ENCODE data around the gene BRSK2.

BRSK2 gene

DNA sequence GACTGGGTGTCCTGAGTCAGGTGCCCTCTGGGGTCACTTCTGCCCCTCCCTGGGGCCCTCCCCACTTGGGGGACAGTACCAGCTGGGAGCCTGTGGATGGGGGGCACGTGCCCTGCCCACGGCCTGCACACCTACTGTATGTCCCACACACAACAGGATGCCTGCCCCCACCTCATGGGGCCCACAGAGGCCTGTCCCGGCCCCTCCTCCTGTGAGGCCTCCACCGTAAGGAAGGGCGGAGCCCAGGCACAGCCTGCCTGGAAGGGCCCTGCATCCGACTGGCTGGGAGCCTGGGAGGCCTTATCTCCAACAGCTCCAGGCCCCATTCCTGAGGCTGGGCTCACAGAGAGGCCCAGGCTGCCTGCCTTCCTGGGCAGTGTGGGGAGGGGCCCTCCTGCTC lies 47.8 kb downstream of the BRSK2 start:
- no peak for DNase-seq (ENCODE audit: low spot score)

DNA sequence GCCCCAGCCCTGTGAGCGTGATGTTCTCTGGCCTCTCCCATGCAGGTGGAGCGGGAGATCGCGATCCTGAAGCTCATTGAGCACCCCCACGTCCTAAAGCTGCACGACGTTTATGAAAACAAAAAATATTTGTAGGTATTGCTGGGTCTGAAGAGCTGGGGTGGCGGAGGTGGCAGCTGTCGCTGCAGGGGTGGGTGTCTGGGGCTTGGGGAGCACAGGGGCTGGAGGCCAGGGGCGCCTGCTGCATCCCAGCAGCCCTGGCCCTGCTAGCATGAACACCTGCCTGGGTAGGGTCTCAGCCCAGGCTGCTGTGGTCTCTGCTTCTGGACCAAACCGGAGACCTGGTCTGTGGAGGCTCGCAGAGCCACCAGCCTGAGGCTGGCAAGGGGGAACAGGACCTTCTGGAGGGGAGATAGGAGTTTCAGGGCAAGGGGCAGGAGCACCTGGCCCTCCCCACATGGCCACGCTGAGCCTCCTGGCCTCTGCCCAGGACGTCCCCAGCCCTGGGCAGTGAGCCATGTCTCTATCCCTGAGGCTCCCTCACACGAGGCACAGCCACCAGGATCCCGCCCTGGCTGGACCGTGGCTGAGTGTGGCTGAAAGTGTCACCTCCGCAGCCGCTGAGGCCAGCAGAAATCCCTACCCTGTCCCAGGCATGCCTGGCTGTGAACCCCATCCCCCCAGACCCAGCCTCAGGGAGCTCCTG lies 48.7 kb downstream of the BRSK2 start:
- DNase-seq (ENCODE audit: low spot score): no peak

GRCh38 chr11:1438967-1439330 lies 49.2 kb downstream of the BRSK2 start:
- no peak for DNase-seq (ENCODE audit: low spot score)

DNA sequence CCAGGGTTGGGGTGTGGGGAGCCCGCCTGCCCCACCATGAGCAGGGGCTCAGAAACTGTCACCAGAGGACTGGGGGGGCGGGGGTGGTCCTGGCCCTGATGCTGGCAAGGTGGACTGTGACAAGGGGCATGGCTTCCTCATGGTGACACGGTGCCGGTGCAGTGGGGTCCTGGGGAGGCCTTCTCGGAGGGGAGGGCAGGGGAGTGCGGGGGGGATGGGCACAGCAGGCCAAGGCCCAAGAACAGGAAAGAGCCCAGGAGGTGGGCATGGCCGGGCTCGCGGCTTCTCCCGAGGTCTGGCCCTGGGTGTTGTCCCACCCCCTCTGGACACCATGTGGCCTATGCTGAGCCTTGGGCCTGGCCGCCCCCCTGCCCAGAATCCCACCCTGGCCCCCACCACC lies 49.6 kb downstream of the BRSK2 start:
- no peak for DNase-seq (ENCODE audit: low spot score)

GRCh38 chr11:1440066-1440465 lies 50.3 kb downstream of the BRSK2 start:
- no peak for DNase-seq (ENCODE audit: low spot score)

GRCh38 chr11:1440496-1440895 lies 50.8 kb downstream of the BRSK2 start:
- DNase-seq (ENCODE audit: low spot score): no peak

- no peak for DNase-seq (ENCODE audit: low spot score)
Observed at GRCh38 chr11:1442163-1442562, 52.4 kb downstream of the BRSK2 start.

DNA sequence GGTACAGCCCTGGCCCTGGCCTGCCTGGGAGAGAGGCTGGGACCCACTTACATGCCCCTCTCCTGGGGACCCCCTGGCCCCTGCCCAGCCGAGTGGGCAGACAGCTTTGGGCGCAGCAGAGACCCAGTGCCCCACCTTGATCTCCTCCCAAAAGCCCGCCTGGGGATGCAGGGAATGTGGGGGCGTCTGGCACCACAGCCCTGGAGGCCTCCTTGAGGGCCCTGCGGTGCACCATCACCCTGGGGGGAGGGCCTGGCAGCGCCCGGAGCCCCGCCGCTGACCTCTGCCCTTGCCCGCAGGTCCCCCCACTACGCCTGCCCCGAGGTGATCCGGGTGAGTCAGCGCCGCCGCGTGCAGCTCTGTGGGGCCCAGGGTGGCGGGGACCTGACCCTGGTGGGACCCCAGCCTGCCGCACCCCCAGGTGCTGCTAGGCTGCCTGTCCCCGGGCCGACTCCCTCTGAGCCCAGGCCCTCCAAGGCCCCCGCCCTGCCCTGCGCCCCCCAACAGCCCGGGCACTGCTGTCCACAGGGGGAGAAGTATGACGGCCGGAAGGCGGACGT lies 53.2 kb downstream of the BRSK2 start:
- DNase-seq (ENCODE audit: low spot score): no peak

DNA sequence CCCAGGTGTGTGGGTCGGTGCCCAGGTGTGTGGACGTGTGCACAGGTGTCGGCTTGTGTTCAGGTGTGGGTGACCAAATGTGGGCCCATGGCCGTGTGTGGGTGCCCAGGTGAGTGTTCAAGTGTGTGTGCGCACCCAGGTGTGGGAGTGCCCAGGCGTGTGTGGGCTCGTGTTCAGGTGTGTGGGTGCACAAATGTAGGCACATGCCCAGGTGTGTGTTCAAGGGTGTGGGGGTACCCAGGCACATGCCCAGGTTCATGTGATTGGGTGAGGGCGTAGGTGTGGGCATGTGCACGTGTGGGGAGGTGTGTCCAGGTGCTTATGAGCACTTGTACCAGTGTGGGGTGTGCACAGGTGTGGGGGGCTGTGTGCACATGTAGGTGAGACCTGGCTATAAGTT lies 54.0 kb downstream of the BRSK2 start:
- DNase-seq (ENCODE audit: low spot score): no peak

DNA sequence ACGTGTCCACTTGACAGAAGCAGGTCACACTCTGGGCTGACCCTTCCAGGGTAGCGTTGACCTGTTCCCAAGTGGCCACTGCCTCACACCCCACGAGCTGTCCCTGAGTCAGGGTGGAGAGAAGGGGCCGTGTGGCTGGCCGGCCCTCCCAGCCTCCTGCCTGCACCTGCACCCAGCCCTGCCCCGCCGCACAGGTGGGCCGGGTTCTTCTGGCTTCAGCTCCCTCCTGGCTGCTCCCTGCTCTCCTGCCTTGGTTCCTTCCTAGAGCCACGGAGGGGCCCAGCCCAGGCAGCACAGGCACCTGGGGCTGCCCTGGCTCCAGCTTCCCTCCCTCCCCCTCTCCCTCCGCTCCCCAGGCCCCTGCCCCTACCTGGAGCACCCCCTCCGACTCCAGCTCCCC lies 54.6 kb downstream of the BRSK2 start:
- no peak for DNase-seq (ENCODE audit: low spot score)

DNA sequence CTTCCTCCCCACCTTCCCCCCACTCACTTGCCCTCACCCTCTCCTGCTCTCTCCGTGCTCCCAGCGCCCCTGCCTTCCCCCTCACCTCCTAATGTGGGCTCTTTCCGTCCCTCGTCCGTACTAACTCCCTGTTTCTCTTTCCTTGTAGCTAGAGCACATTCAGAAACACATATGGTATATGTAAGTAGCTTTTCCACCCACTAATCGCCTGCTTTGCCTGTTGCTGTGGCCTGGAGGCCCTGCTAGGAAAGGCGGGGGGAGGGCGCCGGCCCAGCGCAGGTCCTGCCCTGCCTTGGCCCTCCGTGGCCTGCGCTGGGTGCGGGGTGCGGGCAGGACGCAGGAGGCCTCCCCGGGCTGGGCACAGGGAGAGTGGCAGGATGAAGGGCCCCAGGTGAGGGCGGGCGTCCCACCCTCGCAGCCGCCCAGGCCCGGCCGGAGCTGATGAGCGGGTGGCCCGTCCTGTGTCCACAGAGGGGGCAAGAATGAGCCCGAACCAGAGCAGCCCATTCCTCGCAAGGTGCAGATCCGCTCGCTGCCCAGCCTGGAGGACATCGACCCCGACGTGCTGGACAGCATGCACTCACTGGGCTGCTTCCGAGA lies 55.2 kb downstream of the BRSK2 start:
- DNase-seq (ENCODE audit: low spot score): no peak

DNA sequence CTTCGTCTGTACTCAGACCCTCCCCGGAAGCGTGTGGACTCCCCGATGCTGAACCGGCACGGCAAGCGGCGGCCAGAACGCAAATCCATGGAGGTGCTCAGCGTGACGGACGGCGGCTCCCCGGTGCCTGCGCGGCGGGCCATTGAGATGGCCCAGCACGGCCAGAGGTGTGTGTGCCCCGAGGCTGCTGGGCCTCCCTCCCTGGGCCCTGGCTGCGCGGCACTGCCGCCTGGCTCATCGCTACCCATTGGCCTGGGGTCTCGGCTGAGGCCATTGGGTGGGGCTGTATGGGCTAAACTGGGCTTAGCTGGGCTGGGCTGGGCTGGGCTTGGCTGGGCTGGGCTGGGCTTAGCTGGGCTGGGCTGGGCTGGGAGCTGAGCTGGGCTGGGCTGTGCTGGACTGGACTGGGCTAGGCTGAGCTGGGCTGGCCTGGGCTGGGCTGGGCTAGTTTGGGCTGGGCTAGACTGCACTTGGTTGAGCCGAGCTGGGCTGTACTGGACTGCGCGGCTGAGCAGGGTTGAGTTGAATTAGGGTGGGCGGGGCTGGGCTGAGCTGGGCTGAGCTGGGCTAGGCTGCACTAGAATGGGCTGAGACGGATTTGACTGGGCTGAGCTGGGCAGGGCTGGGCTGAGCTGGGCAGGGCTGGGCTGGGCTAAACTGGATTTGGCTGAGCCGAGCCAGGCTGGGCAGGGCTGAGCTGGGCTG lies 56.2 kb downstream of the BRSK2 start:
- DNase-seq (ENCODE audit: low spot score): no peak

DNA sequence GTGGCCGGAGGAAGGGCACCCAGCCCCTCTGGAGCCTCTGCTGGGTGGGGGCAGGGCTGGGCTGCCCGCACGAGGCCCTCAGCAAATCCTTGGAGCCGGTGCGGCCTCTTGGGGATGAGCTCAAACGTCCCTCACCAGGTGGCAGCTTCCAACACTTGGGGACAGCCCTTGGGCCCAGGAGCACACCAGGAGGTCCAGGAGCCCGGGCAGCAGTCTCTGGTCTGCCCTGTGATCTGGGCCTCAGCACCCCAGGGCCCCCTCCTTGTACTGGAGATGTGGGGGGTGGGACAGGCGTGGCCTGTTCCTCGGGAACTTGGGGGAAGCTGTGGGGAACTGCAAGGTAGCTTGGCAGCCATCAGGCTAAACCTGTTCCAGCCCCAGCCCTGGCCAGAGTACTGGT lies 56.9 kb downstream of the BRSK2 start:
- DNase-seq (ENCODE audit: low spot score): no peak

GRCh38 chr11:1447845-1448825 lies 58.4 kb downstream of the BRSK2 start:
- DNase-seq (ENCODE audit: low spot score): peak; percentile 69

DNA sequence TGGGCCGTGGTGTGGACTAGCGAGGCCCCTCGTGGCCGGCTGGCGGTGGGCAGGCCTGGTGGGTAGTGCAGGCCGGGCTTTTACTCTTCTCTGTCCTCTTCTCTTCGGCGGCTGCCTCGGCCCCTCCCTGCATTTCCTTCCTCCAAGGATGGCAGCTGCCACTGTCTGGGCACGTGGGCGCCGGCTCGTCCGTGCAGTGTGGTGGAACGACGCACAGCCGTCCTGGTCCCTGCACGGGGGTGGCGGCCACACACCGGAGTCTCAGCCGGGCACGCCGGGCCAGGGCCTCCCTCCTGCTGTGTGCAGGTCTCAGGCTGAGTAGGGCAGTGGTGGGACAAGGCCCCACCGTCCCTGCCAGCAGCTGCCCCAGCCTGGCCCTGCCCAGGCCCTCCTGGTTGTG lies 59.1 kb downstream of the BRSK2 start:
- no peak for DNase-seq (ENCODE audit: low spot score)

GRCh38 chr11:1449490-1450243 lies 59.9 kb downstream of the BRSK2 start:
- DNase-seq (ENCODE audit: low spot score): no peak

- no peak for DNase-seq (ENCODE audit: low spot score)
Observed at GRCh38 chr11:1450344-1450875, 60.7 kb downstream of the BRSK2 start.

- no peak for DNase-seq (ENCODE audit: low spot score)
Observed at GRCh38 chr11:1450949-1451710, 61.4 kb downstream of the BRSK2 start.

DNA sequence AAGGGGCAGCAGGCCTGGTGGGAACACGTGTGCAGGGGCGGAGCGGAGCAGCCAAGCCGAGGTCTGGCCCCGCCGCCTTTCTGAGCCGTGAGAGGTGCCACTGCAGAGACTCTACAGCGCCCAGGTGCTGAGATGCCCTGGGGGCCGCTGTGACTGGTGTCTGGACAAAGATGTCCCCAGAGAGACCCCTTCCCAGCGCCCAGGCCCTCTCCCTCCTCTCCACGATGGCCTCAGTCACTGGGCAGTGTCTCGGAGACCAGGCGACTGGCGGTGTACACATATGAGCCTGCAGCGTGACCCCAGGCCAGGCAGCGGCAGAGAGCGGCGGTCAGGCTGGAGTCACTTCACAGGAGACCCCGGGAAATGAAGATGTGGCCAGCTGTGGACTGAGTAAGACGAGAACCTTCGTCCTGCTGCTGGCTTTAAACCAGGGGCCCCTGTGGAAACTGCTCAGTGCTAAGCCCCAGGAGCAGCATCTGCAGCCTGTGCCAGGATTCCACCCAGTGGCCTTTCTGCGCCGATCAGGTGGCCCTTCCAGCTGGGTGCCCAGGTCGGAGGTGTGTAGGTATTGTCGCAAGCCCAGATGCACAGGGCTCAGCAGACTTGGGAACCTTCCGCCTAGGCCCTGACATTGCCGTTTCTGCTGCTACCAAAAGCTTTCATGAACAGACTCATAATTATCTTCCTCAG lies 62.2 kb downstream of the BRSK2 start:
- DNase-seq (ENCODE audit: low spot score): no peak

DNA sequence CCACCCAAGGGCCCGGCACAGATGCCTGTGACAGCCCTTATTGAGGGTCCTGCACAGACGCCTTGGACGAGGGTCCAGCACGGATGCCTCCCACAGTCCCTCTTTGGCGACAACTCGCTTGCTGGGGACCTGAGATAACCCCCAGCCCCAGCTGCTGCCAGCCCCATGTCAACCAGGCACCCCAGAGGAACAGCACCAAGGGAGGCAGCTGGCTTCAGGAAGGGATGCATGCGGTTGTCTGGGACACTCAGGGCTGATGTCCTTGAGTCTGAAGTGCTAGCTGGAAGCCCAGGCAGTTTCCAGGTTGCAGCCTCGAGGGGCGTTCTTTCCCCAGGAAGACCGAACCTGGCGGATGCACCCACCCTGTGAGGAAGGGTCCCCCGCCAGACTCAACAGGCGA lies 63.0 kb downstream of the BRSK2 start:
- no peak for DNase-seq (ENCODE audit: low spot score)

All from globus pallidus (tissue), 1 donor.